K562 (cell line): ENCODE data around the gene UBE2E2. TPM values are rescaled to one million over a fixed set of nuclear protein-coding genes. Genes with fewer than 3 reads are reported as not detected.

Source experiments
- ATAC-seq: fragments of 200-7000 bp; cut with Tn5 transposase; 3 replicates; pipeline ENCODE4 v1.9.1; 2020; ENCODE audit warnings: moderate library complexity
- BruUV-seq: library from RNA; stranded (reverse); fragments of 400-500 nt; replicated peaks from 2 replicates; lab custom pipeline; 2021; lab: Mats Ljungman, UMichigan
- CTCF ChIA-PET: fragments of 300-600 bp; formaldehyde crosslinking; extraction: SDS; loops from one replicate; lab custom pipeline; 2021; ENCODE audit warnings: low intra/inter-chr PET ratio; lab: Yijun Ruan, JAX
- POLR2A ChIA-PET: fragments of 300-600, 350-650 bp; sonication (Branson Sonifier 250); formaldehyde crosslinking; extraction: SDS; loops from one replicate; lab custom pipeline; 2021; ENCODE audit warnings: antibody characterized with exemption, inconsistent platforms; lab: Yijun Ruan, JAX
- DNase-seq, 4 experiments: peaks; one replicate each; pipeline versions ENCODE4 v3.0.0 to v3.0.0-alpha.2; 2011 to 2018; ENCODE audit warnings: low spot score in 3 of 4, mixed read lengths in 3 of 4; ENCODE audit errors: extremely low read depth in 1 of 4
- FAIRE-seq: peaks from 2 replicates; lab custom pipeline; 2011; peaks lifted over from hg19 to GRCh38; lab: Jason Lieb, UNC
- H2AFZ ChIP-seq: 2 replicates; pipeline ENCODE4 v1.6.0; 2011; ENCODE audit warnings: low read depth, low read length, control low read depth, inconsistent platforms
- H3K27ac ChIP-seq: fragments of 200-600 bp; 3 replicates; pipeline ENCODE4 v1.8.0; 2011; ENCODE audit warnings: low read depth, mild to moderate bottlenecking, control low read depth, inconsistent platforms, low read length, moderate library complexity, mixed read lengths; ENCODE audit errors: extremely low read depth
- H3K27me3 ChIP-seq, 2 experiments: fragments of 300-600 bp in 1 of 2; 2 replicates in 1 of 2; 3 replicates in 1 of 2; pipeline versions ENCODE4 v1.6.0 to v1.8.0; 2011; ENCODE audit warnings: inconsistent platforms in 2 of 2, low read length in 2 of 2, mild to moderate bottlenecking in 1 of 2, mixed read lengths in 1 of 2, moderate library complexity in 1 of 2; ENCODE audit not compliant: control insufficient read depth in 2 of 2, insufficient read depth in 2 of 2
- H3K36me3 ChIP-seq: fragments of 300-600 bp; 3 replicates; pipeline ENCODE4 v1.8.0; 2011; ENCODE audit warnings: mild to moderate bottlenecking, low read length, inconsistent platforms; ENCODE audit not compliant: control insufficient read depth, insufficient read depth
- H3K4me1 ChIP-seq, 2 experiments: fragments of 200-600 bp in 1 of 2; replicated peaks in 1 of 2; 2 replicates in 1 of 2; 3 replicates in 1 of 2; pipeline versions ENCODE4 v1.5.1 to v1.8.0; 2011; ENCODE audit warnings: inconsistent platforms in 2 of 2, low read length in 2 of 2, mild to moderate bottlenecking in 1 of 2, mixed read lengths in 1 of 2, moderate library complexity in 1 of 2; ENCODE audit not compliant: control insufficient read depth in 2 of 2, insufficient read depth in 2 of 2
- H3K4me2 ChIP-seq: 2 replicates; pipeline ENCODE4 v1.6.1; 2011; ENCODE audit warnings: low read length, control low read depth, inconsistent platforms, mixed read lengths; ENCODE audit not compliant: insufficient read depth
- H3K4me3 ChIP-seq: fragments of 200-600 bp; sonication (generic), shearing (Covaris generic); 2 replicates; pipeline ENCODE4 v1.5.1; 2016; ENCODE audit warnings: control low read depth, inconsistent platforms
- H3K79me2 ChIP-seq: fragments of 200-600 bp; 3 replicates; pipeline ENCODE4 v1.8.0; 2011; ENCODE audit warnings: low read length, inconsistent platforms; ENCODE audit not compliant: control insufficient read depth, insufficient read depth
- H3K9ac ChIP-seq, 2 experiments: 2 replicates each; pipeline versions ENCODE4 v1.6.0 to v1.6.1; 2011; ENCODE audit warnings: low read depth in 2 of 2, low read length in 2 of 2, control low read depth in 1 of 2, inconsistent platforms in 1 of 2, mild to moderate bottlenecking in 1 of 2, mixed read lengths in 1 of 2; ENCODE audit not compliant: insufficient read depth in 1 of 2
- H3K9me1 ChIP-seq: one replicate; pipeline ENCODE4 v1.6.0; 2011; ENCODE audit warnings: inconsistent platforms, mild to moderate bottlenecking, low read length, moderate library complexity; ENCODE audit not compliant: control insufficient read depth, insufficient read depth
- H3K9me3 ChIP-seq: replicated peaks from 2 replicates; pipeline ENCODE4 v1.5.1; 2011; ENCODE audit warnings: low read depth, low read length, inconsistent platforms; ENCODE audit not compliant: control insufficient read depth, insufficient read depth
- H4K20me1 ChIP-seq: replicated peaks from 2 replicates; pipeline ENCODE4 v1.6.1; 2011; ENCODE audit warnings: low read length, inconsistent platforms, mixed read lengths; ENCODE audit not compliant: control insufficient read depth, insufficient read depth
- DNMT1 ChIP-seq: fragments of 450-650 bp; IDR thresholded peaks from 2 replicates; pipeline ENCODE4 v1.6.1; 2016; ENCODE audit warnings: antibody characterized with exemption, mild to moderate bottlenecking
- KDM1A ChIP-seq, 2 experiments: fragments of 450-650 bp; IDR thresholded peaks; 2 replicates each; pipeline ENCODE4 v1.6.1; 2016; ENCODE audit warnings: mild to moderate bottlenecking in 2 of 2
- MED1 ChIP-seq: sonication (generic); formaldehyde crosslinking; IDR thresholded peaks from 2 replicates; pipeline ENCODE4 v1.8.1; 2023; ENCODE audit warnings: missing genetic modification reagents, borderline replicate concordance
- NFIC ChIP-seq: fragments of 450-650 bp; IDR thresholded peaks from 2 replicates; pipeline ENCODE4 v1.6.1; 2017; ENCODE audit warnings: mild to moderate bottlenecking, inconsistent platforms
- PHB ChIP-seq: fragments of 250-450 bp; sonication (Bioruptor Pico); IDR thresholded peaks from 2 replicates; pipeline ENCODE4 v1.5.0; 2021
- RNF2 ChIP-seq: sonication (generic); IDR thresholded peaks from 2 replicates; pipeline ENCODE4 v1.6.1; 2016
- WHSC1 ChIP-seq: IDR thresholded peaks from one replicate; pipeline ENCODE4 v1.6.1; 2012; ENCODE audit warnings: low read length, control low read depth, inconsistent platforms
- WGBS: fragments of 100-300 bp; shearing (Covaris generic); methylation state at CpG from one replicate; pipeline ENCODE4 v1.1.6; 2016; ENCODE audit warnings: low coverage, mixed read lengths; ENCODE audit not compliant: insufficient coverage; ENCODE audit errors: missing lambda C conversion rate; 5-methylcytosine and 5-hydroxymethylcytosine counted together
- in situ Hi-C: fragments of 300-500 bp; cut with MboI; formaldehyde crosslinking; loops from 4 replicates; pipeline ENCODE4 v1.15.0; 2018; ENCODE audit warnings: inconsistent platforms, mixed read lengths
- intact Hi-C: fragments of 100-400 bp; cut with micrococcal nuclease; formaldehyde crosslinking; loops from 2 replicates; pipeline ENCODE4 v1.14.2; 2022
- polyA plus RNA-seq, 8 experiments: library from polyadenylated mRNA; depleted of rRNA in 4 of 8; stranded (reverse) in 5 of 8; unstranded in 3 of 8; fragments of >200 nt; fragmentation: Nextera tagmentation in 2 of 8; fragmentation: Illumina TruSeq in 1 of 8; extraction: Ambion mirVana in 2 of 8; extraction: Trizol in 1 of 8; gene quantifications; 2 replicates each; pipeline versions ENCODE4 v1.2.1 to v1.2.3, GENCODE V29; 2011 to 2014; ENCODE audit warnings: inconsistent platforms in 1 of 8, missing spikeins in 1 of 8
- total RNA-seq, 7 experiments: library from RNA; depleted of rRNA in 6 of 7; stranded (reverse); fragments of >200 nt in 6 of 7; fragmentation: Illumina TruSeq in 2 of 7; extraction: Trizol in 2 of 7; gene quantifications; 2 replicates each; pipeline versions ENCODE4 v1.2.1 to v1.2.3, GENCODE V29; 2011 to 2021; ENCODE audit warnings: low replicate concordance in 1 of 7
- TF ChIP-seq, protein P1 (sequence below): fragments of 450-650 bp; IDR thresholded peaks from 2 replicates; pipeline ENCODE4 v1.6.1; 2016; ENCODE audit warnings: borderline replicate concordance
- TF ChIP-seq, protein P2 (sequence below): fragments of 250-450 bp; sonication (Bioruptor Pico); IDR thresholded peaks from 2 replicates; pipeline ENCODE4 v1.5.0; 2021; ENCODE audit warnings: mild to moderate bottlenecking, moderate library complexity
- TF ChIP-seq, protein P3 (sequence below): fragments of 200-800 bp; sonication (Bioruptor generic); IDR thresholded peaks from 2 replicates; pipeline ENCODE4 v1.6.1; 2017; ENCODE audit warnings: missing genetic modification characterization, missing compliant biosample characterization

Gene UBE2E2
- total and polyA plus RNA-seq, 9 of the 15 experiments (the other 6 are each of a cell fraction or from before 2014, with no cell fraction given), result 0.22 to 5.1 (median 1.9) TPM

- no peak for TF ChIP-seq NFIC
Measured at GRCh38 chr3:23637339-23637738, 434.2 kb downstream of the UBE2E2 start (continued).

GRCh38 chr3:23640471-23641146 is 437.5 kb downstream of the UBE2E2 start:
- POLR2A ChIA-PET, result no interaction called here
- TF ChIP-seq PHB (no peak), WHSC1 (no peak), KDM1A (IDR thresholded peaks at IDR 0.05) (no peak), DNMT1 (no peak), RNF2 (no peak), MED1 (CRISPR knock-in tag) (no peak)
- TF ChIP-seq, protein P1, sequence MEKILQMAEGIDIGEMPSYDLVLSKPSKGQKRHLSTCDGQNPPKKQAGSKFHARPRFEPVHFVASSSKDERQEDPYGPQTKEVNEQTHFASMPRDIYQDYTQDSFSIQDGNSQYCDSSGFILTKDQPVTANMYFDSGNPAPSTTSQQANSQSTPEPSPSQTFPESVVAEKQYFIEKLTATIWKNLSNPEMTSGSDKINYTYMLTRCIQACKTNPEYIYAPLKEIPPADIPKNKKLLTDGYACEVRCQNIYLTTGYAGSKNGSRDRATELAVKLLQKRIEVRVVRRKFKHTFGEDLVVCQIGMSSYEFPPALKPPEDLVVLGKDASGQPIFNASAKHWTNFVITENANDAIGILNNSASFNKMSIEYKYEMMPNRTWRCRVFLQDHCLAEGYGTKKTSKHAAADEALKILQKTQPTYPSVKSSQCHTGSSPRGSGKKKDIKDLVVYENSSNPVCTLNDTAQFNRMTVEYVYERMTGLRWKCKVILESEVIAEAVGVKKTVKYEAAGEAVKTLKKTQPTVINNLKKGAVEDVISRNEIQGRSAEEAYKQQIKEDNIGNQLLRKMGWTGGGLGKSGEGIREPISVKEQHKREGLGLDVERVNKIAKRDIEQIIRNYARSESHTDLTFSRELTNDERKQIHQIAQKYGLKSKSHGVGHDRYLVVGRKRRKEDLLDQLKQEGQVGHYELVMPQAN, result no peak
- TF ChIP-seq, protein P2, sequence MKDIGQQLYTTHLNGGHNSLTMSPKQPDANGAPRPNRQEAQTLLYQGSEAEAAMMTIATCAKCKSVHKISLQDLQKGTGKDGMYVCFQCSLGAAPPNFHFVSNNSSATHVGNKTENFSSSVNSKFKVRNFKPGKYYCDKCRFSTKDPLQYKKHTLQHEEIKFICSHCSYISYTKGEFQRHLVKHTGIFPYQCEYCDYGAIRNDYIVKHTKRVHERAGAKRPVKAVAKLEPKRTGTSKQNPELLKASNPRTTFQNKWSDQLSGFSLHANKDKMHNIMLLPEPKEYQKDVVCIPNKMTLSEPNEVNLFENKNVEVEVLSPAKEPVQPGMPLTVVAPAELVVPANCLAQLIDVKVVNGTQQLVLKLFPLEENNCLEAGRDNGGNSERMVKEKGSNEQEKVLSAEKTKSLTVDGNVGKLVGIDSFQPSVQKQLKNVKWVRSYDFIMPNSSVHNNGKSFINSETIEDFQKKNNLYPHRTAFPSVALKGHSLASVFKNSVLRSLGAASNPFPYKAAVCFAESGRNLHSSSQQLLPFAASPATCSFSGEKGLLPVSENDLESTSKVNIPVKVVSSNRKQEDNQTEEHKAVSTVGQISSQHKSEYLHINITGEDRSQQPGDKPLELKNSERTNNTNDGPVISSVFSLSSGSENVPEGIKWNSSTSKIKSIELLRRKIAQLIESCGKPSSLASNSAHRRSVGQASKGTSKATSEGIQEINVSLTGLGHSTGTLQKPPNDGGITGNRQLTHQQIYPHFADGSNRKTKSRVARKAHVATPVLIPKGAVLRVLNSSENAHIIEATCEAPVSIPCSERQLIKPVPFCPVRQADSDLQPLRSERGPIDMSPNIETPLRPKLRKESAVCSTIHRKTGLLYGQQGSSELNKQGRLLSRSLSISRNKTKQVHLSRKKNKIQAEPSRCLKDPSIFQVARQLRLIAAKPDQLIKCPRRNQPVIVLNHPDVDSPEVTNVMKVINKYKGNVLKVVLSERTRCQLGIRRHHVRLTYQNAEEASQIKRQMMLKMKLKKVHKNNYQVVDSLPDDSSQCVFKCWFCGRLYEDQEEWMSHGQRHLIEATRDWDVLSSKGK (CRISPR knock-in tag), result no peak
- TF ChIP-seq, protein P3, sequence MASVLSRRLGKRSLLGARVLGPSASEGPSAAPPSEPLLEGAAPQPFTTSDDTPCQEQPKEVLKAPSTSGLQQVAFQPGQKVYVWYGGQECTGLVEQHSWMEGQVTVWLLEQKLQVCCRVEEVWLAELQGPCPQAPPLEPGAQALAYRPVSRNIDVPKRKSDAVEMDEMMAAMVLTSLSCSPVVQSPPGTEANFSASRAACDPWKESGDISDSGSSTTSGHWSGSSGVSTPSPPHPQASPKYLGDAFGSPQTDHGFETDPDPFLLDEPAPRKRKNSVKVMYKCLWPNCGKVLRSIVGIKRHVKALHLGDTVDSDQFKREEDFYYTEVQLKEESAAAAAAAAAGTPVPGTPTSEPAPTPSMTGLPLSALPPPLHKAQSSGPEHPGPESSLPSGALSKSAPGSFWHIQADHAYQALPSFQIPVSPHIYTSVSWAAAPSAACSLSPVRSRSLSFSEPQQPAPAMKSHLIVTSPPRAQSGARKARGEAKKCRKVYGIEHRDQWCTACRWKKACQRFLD, result no peak

More at GRCh38 chr3:23640471-23641146, 437.5 kb downstream of the UBE2E2 start:
- BruUV-seq, result no TSS peak
- H2AFZ ChIP-seq, result no peak overlapping the region
- FAIRE-seq (no peak), ATAC-seq (no peak), DNase-seq (no peak)
- H3K4me2 ChIP-seq, result no peak overlapping the region
- no peaks in the 10 kb centered on the region for H3K9me1 ChIP-seq
- H3K4me1 ChIP-seq, result no peaks in the 10 kb centered on the region
- CTCF ChIA-PET, result no interaction called here
- in situ Hi-C loops, result no loop called here
- peaks cover 0 to 2% of the 10 kb centered on the region in 2 experiments; a peak in 1 of 5 replicates for H3K27me3 ChIP-seq
- no peaks in the 10 kb centered on the region for H4K20me1 ChIP-seq
- no peaks in the 10 kb centered on the region for H3K79me2 ChIP-seq
- no peaks in the 10 kb centered on the region for H3K36me3 ChIP-seq
- intact Hi-C loops, result no loop called here
- WGBS, result 0% methylated on average over 1 of the region's 1 CpG
- H3K9ac ChIP-seq, result no peak overlapping the region
- no peak overlapping the region for H3K27ac ChIP-seq
- H3K4me3 ChIP-seq, result no peak overlapping the region
- no peaks in the 10 kb centered on the region for H3K9me3 ChIP-seq
